Fibroblast of skin of scalp (primary cell): ENCODE results near the gene ZNF683.

Experiments used
- DNase-seq: peaks from one replicate; pipeline ENCODE4 v3.0.0-alpha.2; 2013

The ZNF683 gene

GRCh38 chr1:26357121-26357602 is 15.4 kb downstream of the ZNF683 start:
- DNase-seq = no peak

- no peak for DNase-seq
Observed at GRCh38 chr1:26356106-26356505, 16.4 kb downstream of the ZNF683 start.

GRCh38 chr1:26354972-26355371 is 17.6 kb downstream of the ZNF683 start:
- DNase-seq = no peak

GRCh38 chr1:26353976-26354820 is 18.4 kb downstream of the ZNF683 start, which contains the start of gene CRYBG2:
TSS of gene CRYBG2 (minus strand) at chr1:26354130. CDS start at chr1:26346657, 7,473 bp downstream.
- DNase-seq = no peak

GRCh38 chr1:26353210-26353859 is 19.2 kb downstream of the ZNF683 start:
- no peak for DNase-seq

GRCh38 chr1:26352338-26352679 is 20.2 kb downstream of the ZNF683 start:
- DNase-seq = no peak

- peak; percentile 30 for DNase-seq
Observed at GRCh38 chr1:26351590-26352337, 20.8 kb downstream of the ZNF683 start.

GRCh38 chr1:26350701-26351589 is 21.6 kb downstream of the ZNF683 start:
- DNase-seq = no peak

- DNase-seq = no peak
Observed at GRCh38 chr1:26350343-26350700, 22.2 kb downstream of the ZNF683 start.

GRCh38 chr1:26349877-26350244 is 22.7 kb downstream of the ZNF683 start:
- no peak for DNase-seq

GRCh38 chr1:26349188-26349876 is 23.2 kb downstream of the ZNF683 start:
- DNase-seq = peak; percentile 46

- DNase-seq = no peak
Observed at GRCh38 chr1:26346274-26347033, 26.1 kb downstream of the ZNF683 start.

GRCh38 chr1:26345718-26346117 is 26.8 kb downstream of the ZNF683 start:
- no peak for DNase-seq

GRCh38 chr1:26344147-26344920 is 28.2 kb downstream of the ZNF683 start:
- DNase-seq = no peak

GRCh38 chr1:26340047-26340481 is 32.5 kb downstream of the ZNF683 start:
- no peak for DNase-seq

GRCh38 chr1:26338670-26339069 is 33.9 kb downstream of the ZNF683 start:
- no peak for DNase-seq

GRCh38 chr1:26337625-26338024 is 34.9 kb downstream of the ZNF683 start:
- no peak for DNase-seq

- no peak for DNase-seq
Observed at GRCh38 chr1:26337206-26337535, 35.4 kb downstream of the ZNF683 start.

- peak; percentile 13 for DNase-seq
Observed at GRCh38 chr1:26336477-26337205, 35.9 kb downstream of the ZNF683 start.
